Peyer's patch (tissue), 4 donors: ENCODE measurements around the gene LMF1.

ENCODE experiments used
- POLR2A ChIP-seq, 2 donors: fragments of 450-650 bp; IDR thresholded peaks; one replicate each; pipeline ENCODE4 v1.5.1; 2017; ENCODE audit warnings: antibody characterized with exemption in 2 of 2, mild to moderate bottlenecking in 2 of 2, moderate library complexity in 2 of 2
- TF ChIP-seq, protein P1 (sequence below), 6 experiments: fragments of 450-650 bp in 4 of 6; fragments of 200-600 bp in 2 of 6; sonication (generic) in 1 of 6; IDR thresholded peaks; one replicate each; pipeline ENCODE4 v1.5.1; 2017 to 2019; ENCODE audit warnings: antibody characterized with exemption in 6 of 6, mild to moderate bottlenecking in 3 of 6, moderate library complexity in 1 of 6

DNA sequence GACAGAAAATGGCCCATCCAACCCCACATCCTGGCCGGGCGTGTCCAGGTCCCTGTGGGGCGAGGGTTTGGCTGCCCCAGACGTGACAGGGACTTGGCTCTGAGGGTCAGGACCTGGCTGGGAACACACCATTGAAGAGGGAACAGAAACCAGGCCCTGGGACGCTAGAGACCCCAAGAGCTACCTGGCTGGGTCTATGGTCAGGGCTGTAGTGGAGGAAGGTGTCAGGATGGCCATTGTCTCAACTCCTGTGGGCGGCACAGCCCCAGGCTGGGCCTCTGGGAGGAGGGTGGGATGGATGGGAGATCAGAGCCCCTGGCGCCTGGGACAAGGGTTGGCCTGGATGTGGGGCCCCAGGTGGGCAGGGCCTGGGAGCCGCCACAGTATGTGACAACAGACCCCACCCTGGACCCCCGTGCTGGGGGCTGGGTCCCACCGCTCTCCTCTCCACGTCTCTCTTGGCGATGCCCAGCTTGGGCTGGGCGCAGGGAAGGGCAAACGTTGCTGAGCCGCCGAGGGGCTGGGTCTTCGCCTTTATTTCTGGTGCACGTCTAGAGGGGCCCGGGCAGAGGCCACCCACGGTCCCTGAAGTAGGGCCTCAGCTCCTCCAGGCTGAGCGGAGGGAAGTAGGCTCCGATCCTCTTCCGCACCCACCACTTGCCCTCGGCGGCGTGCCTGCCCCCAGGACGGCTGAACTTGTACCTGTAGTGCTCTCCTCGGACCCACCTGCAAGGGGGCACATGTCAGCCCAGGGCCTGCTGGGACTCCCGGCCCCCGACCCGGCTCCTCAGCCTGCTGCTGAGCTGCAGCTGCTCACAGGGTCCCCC, 116.6 kb downstream of the LMF1 start:
- TF ChIP-seq, protein P1, sequence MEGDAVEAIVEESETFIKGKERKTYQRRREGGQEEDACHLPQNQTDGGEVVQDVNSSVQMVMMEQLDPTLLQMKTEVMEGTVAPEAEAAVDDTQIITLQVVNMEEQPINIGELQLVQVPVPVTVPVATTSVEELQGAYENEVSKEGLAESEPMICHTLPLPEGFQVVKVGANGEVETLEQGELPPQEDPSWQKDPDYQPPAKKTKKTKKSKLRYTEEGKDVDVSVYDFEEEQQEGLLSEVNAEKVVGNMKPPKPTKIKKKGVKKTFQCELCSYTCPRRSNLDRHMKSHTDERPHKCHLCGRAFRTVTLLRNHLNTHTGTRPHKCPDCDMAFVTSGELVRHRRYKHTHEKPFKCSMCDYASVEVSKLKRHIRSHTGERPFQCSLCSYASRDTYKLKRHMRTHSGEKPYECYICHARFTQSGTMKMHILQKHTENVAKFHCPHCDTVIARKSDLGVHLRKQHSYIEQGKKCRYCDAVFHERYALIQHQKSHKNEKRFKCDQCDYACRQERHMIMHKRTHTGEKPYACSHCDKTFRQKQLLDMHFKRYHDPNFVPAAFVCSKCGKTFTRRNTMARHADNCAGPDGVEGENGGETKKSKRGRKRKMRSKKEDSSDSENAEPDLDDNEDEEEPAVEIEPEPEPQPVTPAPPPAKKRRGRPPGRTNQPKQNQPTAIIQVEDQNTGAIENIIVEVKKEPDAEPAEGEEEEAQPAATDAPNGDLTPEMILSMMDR (IDR thresholded peaks at IDR 0.05), result no peak
- no peak for TF ChIP-seq POLR2A (IDR thresholded peaks at IDR 0.05)
